ENCODE data around the gene NDST1. TPM values are rescaled to one million over a fixed set of nuclear protein-coding genes. Genes with fewer than 3 reads are reported as not detected.
A peak's percentile ranks its signal among the peaks of the same experiment; 100 is the strongest.

The NDST1 gene
- total RNA-seq, 1 experiment from 2014 or later = 19.5 TPM

DNA sequence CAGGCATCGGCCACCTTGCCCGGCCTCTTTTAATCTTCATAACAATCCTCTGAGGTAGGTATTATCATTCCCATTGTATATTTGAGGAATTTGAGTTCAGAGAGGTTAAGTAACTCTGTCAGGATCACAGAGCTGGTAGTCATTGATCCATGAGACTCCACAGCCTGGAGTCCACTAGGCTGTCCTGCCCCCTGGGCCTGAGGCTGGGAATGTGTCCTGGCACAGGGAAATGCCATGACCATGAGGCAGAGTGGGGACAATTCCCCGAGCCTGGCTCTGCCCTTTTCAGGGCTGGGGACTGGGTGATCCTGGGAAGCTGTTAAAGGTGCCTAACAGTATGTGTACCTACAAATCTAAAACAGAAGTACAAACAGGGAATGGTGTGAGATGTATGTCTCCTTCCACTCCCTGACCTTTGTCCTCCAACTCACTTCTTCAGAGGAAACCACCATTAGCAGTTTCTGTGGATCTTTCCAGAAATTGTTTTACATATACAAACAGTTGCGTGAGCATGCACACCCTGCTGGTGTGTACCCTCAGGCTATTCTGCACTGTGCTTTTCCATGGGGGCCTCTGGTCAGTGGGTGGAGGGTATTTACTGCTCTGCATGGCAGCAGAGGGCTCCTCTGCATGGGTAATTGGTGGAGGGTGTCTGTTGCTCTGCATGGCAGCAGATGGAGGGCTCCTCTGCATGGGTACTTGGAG lies 53.8 kb downstream of the NDST1 start:
- DNase-seq (ENCODE audit: extremely low read depth, low read depth) = no peak

DNA sequence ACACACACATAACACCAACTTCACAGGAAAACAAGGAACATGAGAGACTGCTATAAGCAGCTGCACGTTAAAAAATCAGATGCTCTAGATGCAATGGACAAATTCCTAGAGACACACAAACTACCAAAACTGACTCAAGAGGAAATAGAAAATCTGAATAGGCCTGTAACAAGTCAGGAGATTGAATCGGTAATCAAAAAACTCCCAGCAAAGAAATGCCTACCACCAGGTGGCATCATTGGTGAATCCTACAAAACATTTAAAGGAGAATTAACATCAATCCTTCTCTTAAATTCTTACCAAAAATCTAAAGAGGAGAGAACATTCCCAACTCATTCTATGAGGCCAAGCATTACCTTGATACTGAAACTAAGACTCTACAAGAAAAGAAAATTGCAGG lies 54.9 kb downstream of the NDST1 start:
- peak; percentile 38 for DNase-seq (ENCODE audit: extremely low read depth, low read depth)

DNA sequence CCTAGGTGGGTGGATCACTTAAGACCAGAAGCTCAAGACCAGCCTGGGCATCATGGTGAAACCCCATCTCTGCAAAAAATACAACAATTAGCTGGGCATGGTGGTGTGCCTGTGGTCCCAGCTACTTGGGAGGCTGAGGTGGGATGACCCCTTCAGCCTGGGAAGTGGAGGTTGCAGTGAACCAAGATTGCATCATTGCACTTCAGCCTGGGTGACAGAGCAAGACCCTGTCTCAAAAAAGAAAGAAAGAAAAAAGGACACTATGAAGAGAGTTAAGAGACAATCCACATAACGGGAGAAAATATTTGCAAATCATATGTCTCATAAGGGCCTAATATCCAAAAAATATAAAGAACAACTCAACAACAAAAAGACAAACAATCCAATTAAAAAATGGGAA lies 57.9 kb downstream of the NDST1 start:
- DNase-seq (ENCODE audit: extremely low read depth, low read depth) = no peak

DNA sequence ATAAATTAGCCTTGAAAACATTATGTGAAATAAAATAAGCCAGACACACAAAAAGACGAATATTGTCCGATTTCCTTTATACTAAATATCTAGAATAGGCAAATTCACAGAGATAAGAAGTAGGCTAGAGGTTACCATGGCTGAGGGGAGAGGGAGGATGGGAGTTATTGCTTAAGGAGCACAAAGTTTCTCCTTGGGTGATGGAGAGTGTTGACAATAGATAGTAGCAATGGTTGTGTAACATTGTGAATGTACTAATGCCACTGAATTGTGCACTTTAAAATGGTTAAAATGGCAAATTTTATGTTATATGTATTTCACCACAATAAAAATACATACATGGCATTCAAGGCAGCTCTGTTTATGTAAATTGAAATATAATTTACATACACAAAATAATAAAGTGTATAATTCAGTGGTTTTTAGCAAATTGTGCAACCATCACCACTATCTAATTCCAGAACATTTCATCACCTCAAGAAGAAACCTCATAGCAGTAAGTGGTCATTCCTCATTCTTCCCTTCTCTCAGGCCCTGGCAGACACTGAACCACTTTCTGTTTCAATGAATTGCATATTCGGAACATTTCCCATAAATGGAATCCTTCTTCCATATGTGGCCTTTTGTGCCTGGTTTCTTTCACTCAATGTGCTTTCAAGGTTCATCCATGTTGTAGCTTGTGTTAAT lies 59.2 kb downstream of the NDST1 start:
- no peak for DNase-seq (ENCODE audit: extremely low read depth, low read depth)

DNA sequence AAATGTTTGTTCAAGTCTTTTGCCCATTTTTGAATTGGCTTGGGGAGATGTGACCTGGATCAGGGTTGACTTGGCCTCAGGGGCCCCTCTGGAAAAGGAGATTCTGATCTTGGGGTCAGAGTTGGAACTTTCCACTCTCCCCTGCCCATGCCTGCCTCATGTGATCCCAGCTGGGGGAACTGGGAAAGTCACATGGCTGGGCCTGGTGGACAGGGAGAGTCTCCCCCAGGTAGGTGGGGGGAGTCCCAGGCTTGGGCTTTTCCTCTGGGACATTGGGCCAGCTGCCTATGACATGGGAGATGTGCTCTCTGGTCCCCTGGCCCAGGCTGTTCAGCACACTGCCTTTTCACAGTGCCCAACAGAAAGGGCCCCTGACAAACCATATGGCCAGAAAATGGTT lies 60.7 kb downstream of the NDST1 start:
- DNase-seq (ENCODE audit: extremely low read depth, low read depth) = no peak

DNA sequence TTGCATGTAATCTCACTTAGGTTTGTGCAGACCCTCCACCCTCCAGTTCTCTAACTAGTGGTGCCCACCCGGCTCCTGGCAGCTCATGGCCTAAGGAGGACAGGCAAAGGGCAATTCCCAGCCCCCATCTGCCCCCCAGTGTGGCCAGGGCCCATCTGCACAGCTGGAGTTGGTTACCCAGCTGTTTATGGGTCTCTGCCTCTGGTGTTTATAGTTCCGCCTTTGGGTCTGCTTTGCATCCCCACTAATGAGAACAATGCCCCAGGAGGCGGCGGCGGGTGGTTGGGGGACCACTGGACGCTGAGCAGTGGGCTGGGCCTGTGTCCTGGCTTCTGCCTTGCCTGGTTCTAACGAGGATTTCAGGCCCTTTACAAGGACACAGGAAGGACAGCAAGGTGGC lies 62.4 kb downstream of the NDST1 start:
- no peak for DNase-seq (ENCODE audit: extremely low read depth, low read depth)

DNA sequence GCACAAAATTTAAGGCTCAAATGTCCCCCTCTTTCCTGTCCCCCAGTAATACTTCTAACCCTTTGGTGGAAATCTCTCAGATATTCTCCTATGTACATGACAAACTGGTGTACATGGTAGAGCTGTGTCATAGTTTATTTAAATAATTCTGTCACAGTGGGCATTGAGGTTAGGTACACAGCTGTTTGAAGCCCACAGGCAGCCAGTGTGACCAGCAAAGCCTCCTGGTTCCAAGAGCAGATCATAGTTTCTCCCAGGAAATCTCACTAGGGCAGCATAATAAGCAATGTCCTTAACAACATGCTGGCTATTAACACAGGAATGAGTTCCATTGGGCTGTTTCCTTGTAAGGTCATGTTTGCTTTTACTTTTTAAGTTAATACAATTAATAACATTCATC lies 63.9 kb downstream of the NDST1 start:
- no peak for DNase-seq (ENCODE audit: extremely low read depth, low read depth)

DNA sequence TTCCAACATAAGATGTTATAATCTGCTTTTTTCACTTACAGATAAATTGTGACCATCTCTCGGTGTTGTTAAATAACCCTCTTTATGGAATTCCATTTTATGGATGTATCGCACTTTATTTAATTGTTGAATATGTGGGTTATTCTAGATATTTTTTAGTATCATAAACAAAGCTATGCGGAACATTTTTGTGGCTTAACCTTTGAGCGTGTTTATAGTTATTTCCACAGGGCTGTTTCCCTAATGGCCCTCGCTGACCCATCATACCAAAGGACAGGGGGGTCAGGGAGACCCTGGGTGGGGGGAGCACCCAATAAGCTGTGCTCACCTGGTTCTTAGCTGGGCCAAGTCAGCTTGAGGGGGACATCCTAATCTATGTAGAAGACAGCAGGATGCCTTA lies 65.3 kb downstream of the NDST1 start:
- no peak for DNase-seq (ENCODE audit: extremely low read depth, low read depth)

DNA sequence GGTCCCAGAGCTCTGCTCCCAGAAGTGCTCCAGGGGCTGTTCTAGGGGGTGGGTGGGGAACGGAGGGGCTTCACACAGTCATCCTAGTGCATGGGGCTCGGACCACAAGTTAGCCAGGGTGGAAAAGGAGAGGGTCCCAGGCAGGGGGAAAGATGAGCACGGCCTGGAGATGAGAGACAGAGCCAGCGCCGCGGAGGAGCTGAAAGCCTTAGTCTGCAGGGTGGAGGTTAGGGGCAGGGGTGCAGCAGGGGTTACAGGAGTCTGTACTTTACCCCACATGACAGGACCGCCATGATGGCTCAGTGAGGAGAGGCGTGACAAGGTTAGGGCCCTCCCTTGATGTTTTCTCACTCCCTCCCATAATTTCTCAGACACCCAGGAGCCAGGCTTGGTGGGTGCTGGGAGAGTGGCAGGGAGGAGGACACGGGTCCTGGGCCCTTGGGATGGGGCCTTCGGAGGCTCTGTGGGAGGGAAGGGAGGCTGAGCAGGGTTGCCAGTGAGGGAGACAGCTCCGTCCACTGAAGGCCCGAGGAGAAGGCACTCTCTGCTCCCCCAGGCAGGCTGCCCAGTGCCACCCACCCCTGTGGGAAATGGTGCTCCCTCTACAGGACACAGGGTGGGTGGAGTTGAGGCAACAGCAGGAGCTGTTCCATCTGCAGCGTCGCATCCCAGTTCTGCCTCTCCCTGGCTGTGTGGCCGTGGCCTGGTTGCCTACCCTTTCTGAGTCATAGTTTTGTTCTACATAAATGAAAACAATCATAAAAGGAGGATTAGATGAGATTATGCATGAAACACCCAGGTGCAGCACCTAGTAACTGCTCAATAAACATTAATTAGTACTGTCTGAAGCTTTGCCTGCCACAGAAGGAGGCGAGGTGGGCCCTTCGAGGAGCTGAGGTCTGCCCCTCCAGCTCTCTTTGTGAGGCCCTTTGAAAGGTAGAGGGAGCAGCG lies 66.2 kb downstream of the NDST1 start:
- DNase-seq (ENCODE audit: extremely low read depth, low read depth) = no peak

DNA sequence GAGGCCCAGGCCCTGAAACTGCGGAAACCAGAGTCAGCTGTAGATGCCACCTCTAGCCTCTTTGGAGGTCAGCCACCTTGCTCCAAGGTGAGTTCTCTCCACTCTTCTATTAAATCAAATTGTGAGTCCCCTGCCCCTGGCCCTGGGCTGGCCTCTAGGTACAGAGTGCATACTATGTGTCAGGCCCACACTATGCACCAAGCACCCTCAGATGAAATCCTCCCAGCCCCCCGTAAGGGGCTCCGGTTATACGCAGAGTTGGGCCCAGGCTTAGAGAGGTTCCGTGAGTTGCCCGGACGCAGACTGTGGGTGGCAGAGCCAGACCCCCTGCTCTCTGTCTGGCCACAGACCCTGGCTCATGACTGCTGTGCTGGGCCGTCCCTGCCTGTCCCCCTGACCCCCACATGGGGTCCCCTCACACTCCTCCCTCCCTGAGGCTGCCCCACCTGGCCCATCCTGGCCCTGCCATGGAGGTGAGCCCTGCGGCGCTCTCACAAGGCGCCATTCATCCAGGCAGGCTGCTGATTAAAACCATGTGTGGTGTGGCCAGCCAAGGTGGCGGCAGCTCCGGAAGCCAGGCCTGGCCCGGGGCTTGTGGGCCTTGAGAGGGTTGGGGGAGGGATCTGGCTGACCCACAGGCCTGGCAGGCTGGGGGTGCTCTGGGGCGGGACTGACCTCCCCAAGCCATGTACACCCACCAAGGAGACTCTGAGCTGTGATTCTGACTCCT lies 67.1 kb downstream of the NDST1 start:
- no peak for DNase-seq (ENCODE audit: extremely low read depth, low read depth)

DNA sequence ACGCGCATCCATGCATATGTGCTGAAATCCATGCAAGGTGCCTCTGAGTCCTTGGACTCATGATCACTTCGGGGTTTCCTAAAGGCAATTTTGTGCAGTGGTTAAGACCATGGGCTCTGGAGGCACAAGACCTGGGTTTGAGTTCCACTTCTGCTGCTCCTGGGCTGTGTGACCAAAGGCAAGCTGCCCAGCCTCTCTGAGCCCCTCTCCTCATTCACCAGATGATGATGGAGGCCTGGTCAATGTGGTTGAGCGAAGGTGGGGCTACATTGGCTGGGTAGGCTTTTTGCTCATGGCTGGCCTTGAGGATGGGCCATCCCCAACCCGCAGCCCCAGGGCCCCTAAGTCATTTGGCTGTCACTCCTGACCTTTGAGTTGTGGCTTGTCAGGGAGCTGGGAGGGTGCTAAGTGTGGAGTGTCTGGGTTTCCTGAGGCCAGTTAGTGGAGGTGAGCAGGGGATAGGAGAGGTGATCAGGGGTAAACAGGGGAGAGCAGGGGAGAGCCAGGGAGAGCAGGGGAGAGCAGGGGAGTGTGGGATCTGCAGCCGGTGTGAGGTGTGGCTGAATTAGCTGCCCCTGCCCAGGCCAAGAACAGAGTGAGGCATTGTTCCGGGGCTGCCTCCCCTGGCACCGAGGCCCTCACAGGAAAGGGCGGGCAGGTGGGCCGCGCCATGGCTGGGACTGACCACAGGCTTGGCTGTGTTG lies 68.0 kb downstream of the NDST1 start:
- DNase-seq (ENCODE audit: extremely low read depth, low read depth) = no peak

DNA sequence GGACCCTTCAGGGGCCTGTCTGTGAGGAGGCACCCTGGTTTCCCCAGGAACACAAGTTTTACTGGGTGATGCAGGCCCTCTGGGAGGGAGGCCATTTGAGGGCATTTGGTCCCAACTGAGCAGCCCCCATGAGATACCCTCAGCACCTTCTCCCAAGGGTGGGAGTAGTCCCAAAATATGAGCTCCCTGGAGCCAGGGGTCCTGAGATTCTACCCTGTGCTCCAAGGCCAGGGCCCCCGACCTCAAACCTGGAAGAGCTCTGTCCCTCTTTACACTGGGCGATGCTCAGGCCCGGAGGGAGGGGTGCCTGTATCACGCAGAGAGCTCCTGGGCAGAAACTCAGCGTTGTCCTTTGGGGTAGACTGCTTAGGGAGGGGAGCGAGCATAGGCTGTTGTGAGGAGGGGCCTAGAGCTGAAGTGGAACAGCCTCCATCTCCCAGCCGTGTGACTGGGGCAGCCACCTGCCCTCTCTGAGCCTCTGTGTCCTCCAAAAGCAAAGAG lies 68.6 kb downstream of the NDST1 start:
- DNase-seq (ENCODE audit: extremely low read depth, low read depth) = no peak

DNA sequence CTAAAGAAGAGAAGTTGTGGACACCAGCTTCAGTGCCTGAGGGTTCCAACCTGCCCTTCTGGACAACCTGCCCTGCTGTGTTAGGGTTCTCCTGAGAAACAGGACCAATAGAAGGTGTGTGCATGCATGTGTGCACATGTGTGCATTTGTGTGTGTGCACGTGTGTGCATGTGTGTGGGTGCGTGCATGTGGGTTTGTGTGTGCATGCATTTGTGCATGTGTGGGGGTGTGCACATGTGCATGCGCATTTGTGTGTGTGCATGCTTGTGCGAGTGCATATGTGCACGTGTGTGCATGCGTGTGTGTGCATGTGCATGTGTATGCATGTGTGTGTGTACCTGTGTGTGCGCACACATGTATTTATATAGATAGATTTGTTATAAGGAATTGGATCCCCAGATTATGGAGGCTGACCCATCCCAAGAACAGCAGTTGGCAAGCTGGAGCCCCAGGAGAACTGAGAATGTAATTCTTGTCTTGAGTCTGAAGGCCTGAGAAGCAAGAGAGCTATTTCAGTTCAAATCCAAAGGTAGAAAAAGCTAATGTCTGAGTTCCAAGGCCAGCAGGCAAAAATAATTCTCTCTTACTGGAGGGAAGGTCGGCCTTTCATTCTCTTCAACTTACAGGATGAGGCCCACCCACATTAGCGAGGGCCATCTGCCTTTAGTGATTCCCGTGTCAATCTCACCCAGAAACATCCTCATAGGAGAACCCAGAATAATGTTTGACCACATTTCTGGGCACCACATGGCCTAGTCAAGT lies 69.6 kb downstream of the NDST1 start:
- no peak for DNase-seq (ENCODE audit: extremely low read depth, low read depth)

DNA sequence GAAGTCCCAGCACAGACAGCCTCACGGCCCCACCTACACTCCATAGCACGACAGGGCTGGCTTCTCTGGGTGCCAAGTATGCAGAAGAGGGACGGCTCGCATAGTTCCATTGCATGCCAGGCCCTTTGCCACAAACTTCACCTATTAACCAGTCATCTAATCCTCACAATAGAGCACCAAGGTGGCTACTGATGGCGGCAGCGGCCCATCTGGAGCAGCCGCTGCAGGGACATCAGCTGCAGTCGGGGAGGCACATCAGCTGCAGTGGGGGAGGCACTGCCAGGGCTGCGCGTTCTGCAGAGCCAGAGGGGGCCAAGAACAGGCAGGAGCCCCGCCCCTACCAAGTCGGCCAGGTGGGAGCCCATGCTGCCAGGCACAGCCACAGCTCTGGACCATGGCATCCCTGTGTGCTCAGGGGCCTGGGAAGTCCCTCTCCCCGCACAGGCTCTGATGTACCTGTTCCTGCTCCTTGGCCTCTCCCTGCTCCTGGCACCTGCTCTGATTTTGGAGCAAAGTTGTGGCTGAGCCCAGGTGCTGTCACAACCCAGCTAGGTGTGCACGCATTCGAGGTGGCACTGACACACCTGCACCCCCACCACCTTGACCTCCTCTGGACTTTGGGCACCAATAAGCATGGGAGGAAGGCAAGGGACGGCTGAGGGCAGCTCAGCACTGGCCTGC lies 71.0 kb downstream of the NDST1 start:
- no peak for DNase-seq (ENCODE audit: extremely low read depth, low read depth)

DNA sequence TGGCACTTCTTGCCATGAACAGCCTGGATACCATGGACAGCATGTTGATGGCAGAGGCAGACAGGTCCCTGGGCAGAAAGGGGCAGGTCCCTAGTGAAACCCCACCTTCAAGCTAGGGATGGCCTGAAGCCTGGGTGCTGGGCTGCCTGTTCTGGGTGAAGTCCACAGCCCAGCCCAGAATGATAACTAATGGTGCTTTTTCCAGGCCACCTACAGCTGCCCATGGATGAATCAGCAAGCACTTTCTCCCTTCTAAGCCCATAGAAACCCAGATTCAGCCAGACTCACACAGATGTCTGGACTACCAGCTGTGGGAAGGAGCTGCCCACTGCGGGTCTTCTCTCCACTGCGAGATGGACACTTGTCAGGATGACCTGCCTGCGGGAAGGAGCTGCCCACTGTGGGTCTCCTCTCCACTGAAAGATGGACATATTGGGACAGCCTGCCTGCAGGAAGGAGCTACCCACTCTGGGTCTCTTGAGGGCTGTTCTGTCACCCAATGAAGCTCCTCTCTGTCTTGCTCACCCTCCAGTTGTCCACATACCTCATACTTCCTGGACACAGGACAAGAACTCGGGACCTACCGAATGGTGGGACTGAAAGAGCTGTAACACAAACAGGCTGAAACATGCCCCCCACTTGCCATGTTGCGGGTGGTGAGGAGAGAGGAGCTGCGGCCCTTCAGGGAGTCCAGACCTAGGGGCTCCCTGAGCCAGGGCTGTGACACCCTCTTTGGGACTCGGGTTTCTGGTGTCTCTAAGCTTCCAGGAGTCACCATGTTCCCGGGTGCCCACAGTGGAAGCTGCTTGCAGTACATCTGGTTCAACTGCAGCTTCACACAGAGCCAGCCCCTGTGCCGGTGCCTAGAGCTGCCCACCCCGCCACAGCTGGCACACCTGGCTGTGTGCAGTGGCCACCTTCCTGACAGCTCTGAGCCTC lies 71.8 kb downstream of the NDST1 start:
- DNase-seq (ENCODE audit: extremely low read depth, low read depth) = no peak

DNA sequence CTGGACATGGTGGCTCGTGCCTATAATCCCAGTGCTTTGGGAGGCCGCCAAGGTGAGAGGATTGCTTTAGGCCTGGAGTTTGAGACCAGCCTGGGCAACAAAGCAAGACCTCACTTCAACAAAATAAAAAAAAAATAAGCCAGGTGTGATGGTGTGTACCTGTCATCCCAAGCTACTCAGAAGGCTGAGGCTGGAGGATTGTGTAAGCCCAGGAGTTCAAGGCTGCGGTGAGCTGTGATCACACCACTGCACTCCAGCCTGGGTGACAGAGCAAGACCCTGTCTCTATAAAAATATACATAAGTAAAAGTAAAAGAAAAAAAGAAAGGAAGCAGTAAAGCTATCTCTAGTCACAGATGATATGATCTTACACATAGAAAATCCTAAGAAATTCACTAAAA lies 73.0 kb downstream of the NDST1 start:
- DNase-seq (ENCODE audit: extremely low read depth, low read depth) = no peak
